ENCODE results near the gene ADA.

The ADA gene

GRCh38 chr20:44627364-44628010, 24.0 kb downstream of the ADA start:
- no peak for TF ChIP-seq SIN3A (IDR thresholded peaks at IDR 0.05; ENCODE audit: borderline replicate concordance, insufficient read depth, low read length)
- TF ChIP-seq TAF1 (IDR thresholded peaks at IDR 0.05; ENCODE audit: borderline replicate concordance, insufficient read depth, low read length), result no peak
- no peak for TF ChIP-seq REST (IDR thresholded peaks at IDR 0.05; ENCODE audit: insufficient read depth in 1 of 2, low read depth in 2 of 2, low read length in 2 of 2)
- TF ChIP-seq FOXP2 (optimal IDR thresholded peaks at IDR 0.05; ENCODE audit: borderline replicate concordance, extremely low read depth, extremely low read length, insufficient read depth), result no peak
- TF ChIP-seq POLR2AphosphoS5 (IDR thresholded peaks at IDR 0.05; ENCODE audit: low read depth, low read length), result no peak

GRCh38 chr20:44626278-44626677, 25.2 kb downstream of the ADA start:
- TF ChIP-seq REST (IDR thresholded peaks at IDR 0.05; ENCODE audit: insufficient read depth in 1 of 2, low read depth in 2 of 2, low read length in 2 of 2) (no peak), SIN3A (IDR thresholded peaks at IDR 0.05; ENCODE audit: borderline replicate concordance, insufficient read depth, low read length) (no peak), FOXP2 (optimal IDR thresholded peaks at IDR 0.05; ENCODE audit: borderline replicate concordance, extremely low read depth, extremely low read length, insufficient read depth) (no peak), TAF1 (IDR thresholded peaks at IDR 0.05; ENCODE audit: borderline replicate concordance, insufficient read depth, low read length) (no peak), POLR2AphosphoS5 (IDR thresholded peaks at IDR 0.05; ENCODE audit: low read depth, low read length) (no peak)

GRCh38 chr20:44625361-44625760, 26.1 kb downstream of the ADA start:
- no peak for TF ChIP-seq POLR2AphosphoS5 (IDR thresholded peaks at IDR 0.05; ENCODE audit: low read depth, low read length)
- TF ChIP-seq FOXP2 (optimal IDR thresholded peaks at IDR 0.05; ENCODE audit: borderline replicate concordance, extremely low read depth, extremely low read length, insufficient read depth), result no peak
- TF ChIP-seq TAF1 (IDR thresholded peaks at IDR 0.05; ENCODE audit: borderline replicate concordance, insufficient read depth, low read length), result no peak
- no peak for TF ChIP-seq REST (IDR thresholded peaks at IDR 0.05; ENCODE audit: insufficient read depth in 1 of 2, low read depth in 2 of 2, low read length in 2 of 2)
- TF ChIP-seq SIN3A (IDR thresholded peaks at IDR 0.05; ENCODE audit: borderline replicate concordance, insufficient read depth, low read length), result no peak

GRCh38 chr20:44624743-44625271, 26.7 kb downstream of the ADA start:
- TF ChIP-seq FOXP2 (optimal IDR thresholded peaks at IDR 0.05; ENCODE audit: borderline replicate concordance, extremely low read depth, extremely low read length, insufficient read depth) (no peak), POLR2AphosphoS5 (IDR thresholded peaks at IDR 0.05; ENCODE audit: low read depth, low read length) (no peak)

GRCh38 chr20:44624152-44624551, 27.3 kb downstream of the ADA start:
- no peak for TF ChIP-seq FOXP2 (optimal IDR thresholded peaks at IDR 0.05; ENCODE audit: borderline replicate concordance, extremely low read depth, extremely low read length, insufficient read depth)
- TF ChIP-seq REST (IDR thresholded peaks at IDR 0.05; ENCODE audit: insufficient read depth in 1 of 2, low read depth in 2 of 2, low read length in 2 of 2), result no peak
- no peak for TF ChIP-seq POLR2AphosphoS5 (IDR thresholded peaks at IDR 0.05; ENCODE audit: low read depth, low read length)
- TF ChIP-seq SIN3A (IDR thresholded peaks at IDR 0.05; ENCODE audit: borderline replicate concordance, insufficient read depth, low read length), result no peak
- no peak for TF ChIP-seq TAF1 (IDR thresholded peaks at IDR 0.05; ENCODE audit: borderline replicate concordance, insufficient read depth, low read length)

All from PFSK-1 (cell line).